Adipose tissue (tissue), 3 donors: Measurements from ENCODE around the gene GALNT9. TPM values are rescaled to one million over a fixed set of nuclear protein-coding genes. Genes with fewer than 3 reads are reported as not detected.
"Not testable (repeated sequence)": the region's sequence is repeated elsewhere in the genome, so short reads cannot be mapped to it uniquely, and the experiment has no call there.

ENCODE experiments used
- H3K27ac ChIP-seq: one replicate; pipeline ENCODE4 v1.5.1; 2013; ENCODE audit warnings: low read depth, low read length
- WGBS, 3 donors: extraction: QIAGEN DNeasy Blood & Tissue Kit; methylation state at CpG; one replicate each; pipeline ENCODE4 v1.1.7; 2013; 5-methylcytosine and 5-hydroxymethylcytosine counted together
- polyA plus RNA-seq, 3 donors: library from polyadenylated mRNA; stranded (reverse); fragments of 200-250 nt; gene quantifications; one replicate each; pipeline ENCODE4 v1.2.3, GENCODE V29; 2013
- donor health status: healthy with polysubstance abuse.
- donor health status: Bipolar disorder and iron deficiency.
- donor health status: healthy.

Gene GALNT9
- 1 to 10 TPM in 2 of 3 donors, under 1 TPM in 1; 0.03 to 1.1 (median 1.0) TPM for polyA plus RNA-seq

- WGBS, 3 donors, result 3 to 5% (median 5%) methylated on average over 50 to 84 of the region's 86 CpGs
- H3K27ac ChIP-seq, result no peak within 1 kb of the TSS
Measured at GRCh38 chr12:132329036-132329719, at the start of gene GALNT9. Gene GALNT9, minus strand, starts transcription at chr12:132329589. Its CDS starts 386 bp downstream, at chr12:132329203.

DNA sequence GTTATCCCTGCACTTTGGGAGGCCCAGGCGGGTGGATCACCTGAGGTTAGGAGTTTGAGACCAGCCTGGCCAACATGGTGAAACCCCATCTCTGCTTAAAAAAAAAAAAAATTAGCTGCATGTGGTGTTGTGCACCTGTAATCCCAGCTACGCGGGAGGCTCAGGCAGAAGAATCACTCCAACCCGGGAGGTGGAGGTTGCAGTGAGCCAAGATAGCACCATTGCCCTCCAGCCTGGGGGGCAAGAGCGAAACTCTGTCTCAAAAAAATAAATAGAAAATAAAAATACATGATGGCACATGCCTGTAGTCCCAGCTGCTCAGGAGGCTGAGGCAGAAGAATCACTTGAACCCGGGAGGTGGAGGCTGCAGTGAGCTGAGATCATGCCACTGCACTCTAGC is 49.7 kb upstream of the GALNT9 start:
- not testable (repeated sequence) for H3K27ac ChIP-seq
- 75 to 95% (median 77%) methylated on average over 6 of the region's 6 CpGs for WGBS, 3 donors

DNA sequence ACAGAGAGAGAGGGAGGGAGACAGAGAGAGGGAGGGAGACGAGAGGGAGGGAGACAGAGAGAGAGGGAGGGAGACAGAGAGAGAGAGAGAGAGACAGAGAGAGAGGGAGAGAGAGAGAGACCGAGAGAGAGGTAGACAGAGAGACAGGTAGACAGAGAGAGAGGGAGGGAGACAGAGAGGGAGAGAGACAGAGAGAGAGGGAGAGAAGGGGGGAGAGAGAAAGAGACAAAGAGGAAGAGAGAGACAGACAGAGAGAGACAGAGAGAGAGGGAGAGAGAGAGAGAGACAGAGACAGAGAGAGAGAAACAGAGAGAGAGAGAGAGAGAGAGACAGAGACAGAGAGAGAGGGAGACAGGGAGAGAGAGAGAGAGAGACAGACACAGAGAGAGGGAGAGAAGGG is 47.8 kb upstream of the GALNT9 start:
- H3K27ac ChIP-seq, result no peak overlapping the region
- 37 to 46% (median 44%) methylated on average over 2 of the region's 2 CpGs for WGBS, 3 donors

GRCh38 chr12:132376464-132376830 is 47.1 kb upstream of the GALNT9 start:
- H3K27ac ChIP-seq, result no peak overlapping the region
- WGBS, 3 donors, result 49 to 59% (median 53%) methylated on average over 10 of the region's 10 CpGs

DNA sequence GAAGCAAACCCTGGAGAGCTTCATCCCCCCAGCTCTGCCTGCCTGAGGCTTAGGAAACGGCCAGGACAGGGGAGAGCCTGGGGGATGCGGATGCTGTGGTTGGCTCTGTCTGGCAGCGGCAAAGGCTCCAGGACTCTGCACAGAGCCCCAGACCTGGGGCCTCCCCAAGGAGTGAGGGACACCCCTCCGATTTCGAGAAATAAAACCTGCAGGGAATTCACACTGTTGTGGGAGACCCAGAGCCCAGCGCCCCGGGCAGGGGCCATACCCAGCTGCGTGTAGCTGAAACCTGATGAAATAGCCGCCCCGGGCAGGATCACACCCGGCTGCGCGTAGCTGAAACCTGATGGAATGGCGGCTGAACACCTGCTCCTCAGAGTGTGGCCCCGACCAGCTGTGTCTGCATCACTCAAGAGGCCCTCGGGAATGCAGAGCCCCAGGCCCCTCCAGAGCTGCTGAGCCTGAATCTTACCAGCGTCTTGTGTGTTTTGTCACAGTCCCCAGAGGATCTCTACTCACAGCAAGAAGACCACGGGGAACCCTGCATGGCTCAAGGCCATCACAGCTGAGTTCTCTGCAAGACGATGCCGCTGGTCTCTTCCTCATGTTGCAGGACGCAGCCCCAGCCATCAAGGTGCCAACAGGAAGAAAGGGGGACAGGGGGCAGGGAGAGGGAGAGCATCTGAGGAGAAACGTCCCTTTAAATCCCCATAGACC is 46.5 kb upstream of the GALNT9 start:
- no peak overlapping the region for H3K27ac ChIP-seq
- 57 to 60% (median 60%) methylated on average over 22 of the region's 22 CpGs for WGBS, 3 donors

- no peak overlapping the region for H3K27ac ChIP-seq
- 70 to 76% (median 76%) methylated on average over 27 to 28 of the region's 28 CpGs for WGBS, 3 donors
Measured at GRCh38 chr12:132374612-132375445, 45.4 kb upstream of the GALNT9 start.

DNA sequence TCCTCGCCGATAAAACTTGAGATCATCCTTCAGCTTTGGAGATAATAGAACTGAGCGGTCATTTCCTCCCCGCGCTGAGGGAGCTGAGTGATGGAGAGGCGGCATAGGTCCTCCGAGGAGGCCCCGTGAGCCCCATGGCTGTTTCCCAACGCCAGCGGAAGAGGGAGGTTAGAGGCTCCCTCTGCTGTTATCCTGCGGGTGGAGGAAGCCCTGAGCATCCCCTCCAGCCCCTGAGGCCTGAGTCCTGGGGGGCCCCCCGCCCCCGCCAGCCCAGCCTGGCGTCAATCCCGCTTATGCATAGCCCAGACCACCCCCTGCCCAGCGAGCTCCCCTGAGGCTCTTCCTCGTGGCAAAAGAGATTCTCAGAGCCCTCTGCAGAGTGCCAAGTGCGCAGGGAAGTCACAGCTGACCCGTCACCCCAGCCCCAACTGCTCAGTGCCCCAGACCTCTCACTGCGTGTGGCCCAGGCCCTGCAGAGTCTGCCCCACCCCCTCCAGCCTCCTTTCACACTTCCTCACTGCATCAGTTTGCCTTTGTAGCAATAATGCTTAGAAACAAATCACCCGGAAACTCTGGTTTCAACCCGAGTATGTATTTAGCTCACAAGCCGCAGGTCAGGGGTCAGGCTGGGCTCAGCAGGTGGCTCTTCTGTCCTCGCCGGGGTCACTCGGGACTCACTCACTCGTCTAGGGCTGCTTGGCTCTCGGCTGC is 44.7 kb upstream of the GALNT9 start:
- H3K27ac ChIP-seq, result no peak overlapping the region
- WGBS, 3 donors, result 27 to 33% (median 28%) methylated on average over 27 to 28 of the region's 28 CpGs

- WGBS, 3 donors, result 63 to 69% (median 67%) methylated on average over 18 of the region's 18 CpGs
- no peak overlapping the region for H3K27ac ChIP-seq
Measured at GRCh38 chr12:132367852-132368251, 38.5 kb upstream of the GALNT9 start.

DNA sequence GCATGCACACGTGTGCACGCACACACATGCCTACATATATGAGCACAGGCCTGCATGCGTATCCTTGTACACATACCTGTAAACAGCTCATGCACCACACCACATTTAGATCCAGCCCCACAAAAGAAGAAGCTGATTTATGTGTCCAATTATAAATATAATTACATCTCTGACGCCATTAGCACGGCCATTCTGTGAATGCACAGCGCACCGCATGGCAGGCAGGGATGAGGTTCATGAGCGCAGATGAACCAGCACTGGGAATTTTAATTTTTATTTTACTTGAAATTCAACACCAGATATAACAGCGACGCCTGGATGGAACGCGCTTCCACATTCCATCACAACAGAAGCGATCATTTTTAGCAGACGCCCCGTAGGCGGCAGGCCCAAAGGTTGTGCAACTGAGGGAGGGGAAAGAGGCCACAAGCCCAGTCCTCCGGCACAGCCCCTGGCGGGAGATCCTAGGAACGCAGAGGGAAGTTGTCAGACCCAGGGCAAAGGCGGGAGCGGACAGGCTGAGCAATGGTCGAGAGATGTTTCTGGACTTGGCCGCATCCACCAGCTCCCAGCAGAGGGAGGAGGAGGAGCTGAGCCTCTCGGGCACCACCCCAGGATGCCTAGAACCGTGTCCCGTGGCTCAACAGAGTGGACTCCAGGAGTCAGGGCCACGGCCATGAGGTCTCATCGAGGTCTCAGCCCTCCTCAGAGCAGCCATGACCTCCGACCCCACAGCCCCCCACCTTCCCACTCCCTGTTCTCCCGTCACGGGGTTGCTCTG is 37.9 kb upstream of the GALNT9 start:
- 50 to 69% (median 68%) methylated on average over 31 of the region's 31 CpGs for WGBS, 3 donors
- no peak overlapping the region for H3K27ac ChIP-seq

DNA sequence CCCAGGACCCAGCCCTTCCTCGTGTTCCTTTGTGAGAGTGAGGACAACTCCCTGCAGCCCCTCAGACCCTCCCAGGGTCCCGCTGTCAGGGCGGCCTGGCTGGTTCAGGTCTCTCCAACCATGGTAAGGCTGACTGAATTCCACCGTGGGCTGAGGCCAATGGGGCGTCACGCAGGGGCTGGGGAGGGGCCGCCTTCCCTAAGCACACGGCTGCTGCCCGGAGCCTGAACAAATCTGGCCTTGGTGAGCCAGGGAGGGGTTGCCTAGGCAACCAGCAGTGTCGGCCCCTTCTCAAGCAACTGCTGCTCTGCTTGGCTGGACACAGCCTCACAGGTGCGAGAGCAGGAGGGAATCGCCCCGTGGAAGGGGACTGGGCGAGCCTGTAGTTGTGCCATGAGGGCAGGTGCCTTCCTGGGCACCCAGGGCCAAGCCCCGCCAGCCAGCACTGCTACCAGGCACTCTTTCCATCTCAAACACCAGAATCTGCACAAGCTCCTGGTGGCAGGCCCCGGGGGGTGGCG is 37.0 kb upstream of the GALNT9 start:
- 42 to 61% (median 55%) methylated on average over 17 of the region's 17 CpGs for WGBS, 3 donors

GRCh38 chr12:132365226-132365625 is 35.8 kb upstream of the GALNT9 start:
- 93 to 95% (median 94%) methylated on average over 10 of the region's 10 CpGs for WGBS, 3 donors

More for the DNA sequence above, 37.0 kb upstream of the GALNT9 start:
- no peak overlapping the region for H3K27ac ChIP-seq

GRCh38 chr12:132364348-132364902 is 35.0 kb upstream of the GALNT9 start:
- no peak overlapping the region for H3K27ac ChIP-seq
- WGBS, 3 donors, result 68 to 79% (median 78%) methylated on average over 9 to 12 of the region's 15 CpGs

More at GRCh38 chr12:132365226-132365625, 35.8 kb upstream of the GALNT9 start:
- H3K27ac ChIP-seq, result no peak overlapping the region

DNA sequence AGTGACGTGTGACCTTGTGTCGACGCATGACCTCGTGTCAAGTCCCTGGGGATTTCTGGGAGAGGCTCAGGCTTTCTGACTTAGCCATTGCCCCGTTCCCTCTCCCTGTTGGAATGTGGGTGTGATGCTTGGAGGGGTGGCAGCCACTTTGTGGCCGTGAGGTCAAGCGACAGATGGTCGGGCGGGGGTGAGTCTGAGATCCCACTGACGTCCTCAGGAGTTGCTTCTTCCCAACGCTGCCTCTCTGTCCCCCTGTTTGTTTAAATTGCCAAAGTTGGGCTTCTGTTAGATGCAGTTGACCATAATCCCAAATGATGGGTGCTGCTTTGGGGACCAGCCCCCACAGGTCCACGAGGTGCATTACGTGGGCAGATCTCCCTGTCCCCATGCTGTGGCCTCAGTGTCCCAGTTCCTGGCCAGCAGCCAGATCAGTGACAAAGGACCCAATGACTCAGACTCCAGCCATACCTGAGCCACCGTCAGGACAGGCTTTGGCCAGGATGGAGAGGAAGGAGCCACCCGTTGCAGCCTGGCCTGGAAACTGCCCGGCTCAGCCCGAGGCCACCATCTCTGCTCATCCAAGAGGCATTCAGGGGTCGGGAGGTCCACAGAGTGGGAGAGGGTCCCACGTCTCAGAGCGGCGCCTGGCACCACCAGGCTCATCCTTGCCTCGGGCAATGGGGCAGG is 34.4 kb upstream of the GALNT9 start:
- WGBS, 3 donors, result 75 to 85% (median 80%) methylated on average over 22 of the region's 22 CpGs
- H3K27ac ChIP-seq, result no peak overlapping the region

DNA sequence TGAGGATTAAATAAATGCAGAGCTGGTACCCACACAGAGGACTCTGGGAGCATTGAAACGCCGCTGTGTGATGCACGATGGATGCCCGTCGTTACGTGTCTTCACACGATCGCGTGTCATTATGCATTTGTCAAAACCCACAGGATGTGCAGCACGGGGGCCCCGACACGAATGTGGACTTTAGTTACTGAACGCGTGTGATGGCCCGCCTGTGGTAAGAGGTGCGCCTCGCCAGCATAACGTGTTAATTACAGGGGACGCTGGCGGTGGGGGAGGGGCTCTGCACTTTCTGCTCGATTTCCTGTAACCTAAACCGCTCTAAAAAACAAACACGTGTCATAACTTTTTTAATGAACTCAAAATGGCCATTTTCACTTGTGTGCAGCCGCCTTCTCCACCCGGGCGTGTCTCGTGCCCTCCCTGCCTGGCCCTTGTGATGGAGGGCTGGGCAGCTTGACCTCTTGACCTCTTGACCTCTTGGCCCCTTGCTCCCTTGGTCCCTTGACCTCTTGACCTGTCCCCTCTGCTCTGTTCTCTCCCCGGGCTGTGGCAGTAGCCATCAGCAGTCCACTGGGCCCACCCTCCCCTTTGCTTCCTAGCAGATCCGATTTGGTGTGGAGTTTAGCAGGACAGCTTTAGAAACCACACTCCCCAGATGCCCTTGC is 33.7 kb upstream of the GALNT9 start:
- WGBS, 3 donors, result 82 to 86% (median 85%) methylated on average over 29 of the region's 29 CpGs
- no peak overlapping the region for H3K27ac ChIP-seq

GRCh38 chr12:132360906-132361777 is 31.8 kb upstream of the GALNT9 start:
- 80 to 92% (median 92%) methylated on average over 41 to 52 of the region's 52 CpGs for WGBS, 3 donors
- H3K27ac ChIP-seq, result no peak overlapping the region
